PC-3 (cell line): ENCODE data around the gene COA6. TPM values are rescaled to one million over a fixed set of nuclear protein-coding genes. Genes with fewer than 3 reads are reported as not detected.

Source experiments
- ATAC-seq: fragments of 200-7000 bp; cut with Tn5 transposase; 2 replicates; pipeline ENCODE4 v1.9.1; 2020; ENCODE audit warnings: mild to moderate bottlenecking, moderate library complexity
- BruUV-seq: library from RNA; stranded (reverse); fragments of 400-500 nt; replicated peaks from 2 replicates; lab custom pipeline; 2021; lab: Mats Ljungman, UMichigan
- CTCF ChIA-PET: fragments of 300-600 bp; sonication (Branson Sonifier 250); formaldehyde crosslinking; loops from one replicate; lab custom pipeline; 2022; ENCODE audit warnings: antibody characterized with exemption; lab: Charles Lee
- POLR2A ChIA-PET: fragments of 300-600 bp; sonication (Branson Sonifier 250); formaldehyde crosslinking; loops from one replicate; lab custom pipeline; 2022; ENCODE audit warnings: antibody characterized with exemption; ENCODE audit not compliant: unreplicated experiment; lab: Charles Lee
- DNase-seq: peaks from one replicate; pipeline ENCODE4 v3.0.0-alpha.2; 2015
- H2AFZ ChIP-seq: fragments of 300-600 bp; sonication (generic); 2 replicates; pipeline ENCODE4 v1.6.0; 2016; ENCODE audit warnings: antibody characterized with exemption, low read length
- H3F3A ChIP-seq: fragments of 300-600 bp; sonication (generic); one replicate; pipeline ENCODE4 v1.6.0; 2017; ENCODE audit warnings: antibody characterized with exemption, low read length, control low read depth, mild to moderate bottlenecking; ENCODE audit not compliant: unreplicated experiment
- H3K27ac ChIP-seq: fragments of 300-600 bp; sonication (generic); 2 replicates; pipeline ENCODE4 v1.5.1; 2016; ENCODE audit warnings: mild to moderate bottlenecking, low read length
- H3K27me3 ChIP-seq: fragments of 300-600 bp; sonication (generic); 2 replicates; pipeline ENCODE4 v1.6.1; 2016; ENCODE audit warnings: low read length, mixed read lengths
- H3K36me3 ChIP-seq: fragments of 300-600 bp; sonication (generic); 2 replicates; pipeline ENCODE4 v1.6.1; 2016; ENCODE audit warnings: low read depth, mixed run types, low read length, mixed read lengths
- H3K4me1 ChIP-seq: fragments of 300-600 bp; sonication (generic); 2 replicates; pipeline ENCODE4 v1.5.1; 2016; ENCODE audit warnings: low read length; ENCODE audit not compliant: insufficient read depth
- H3K4me2 ChIP-seq: fragments of 300-600 bp; sonication (generic); 2 replicates; pipeline ENCODE4 v1.6.0; 2016; ENCODE audit warnings: low read length
- H3K4me3 ChIP-seq: fragments of 300-600 bp; sonication (generic); 2 replicates; pipeline ENCODE4 v1.5.1; 2016; ENCODE audit warnings: mild to moderate bottlenecking, low read length, mixed read lengths
- H3K79me2 ChIP-seq: fragments of 300-600 bp; sonication (generic); 2 replicates; pipeline ENCODE4 v1.6.1; 2017; ENCODE audit warnings: low read length, mixed read lengths
- H3K9ac ChIP-seq: fragments of 300-600 bp; sonication (generic); 2 replicates; pipeline ENCODE4 v1.6.0; 2016; ENCODE audit warnings: mild to moderate bottlenecking, low read length
- H3K9me2 ChIP-seq: fragments of 300-600 bp; sonication (generic); replicated peaks from 2 replicates; pipeline ENCODE4 v1.6.1; 2016; ENCODE audit warnings: mixed run types, low read length, mixed read lengths
- H3K9me3 ChIP-seq: fragments of 300-600 bp; sonication (generic); 2 replicates; pipeline ENCODE4 v1.6.1; 2016; ENCODE audit warnings: low read length, mixed read lengths
- H4K20me1 ChIP-seq: fragments of 300-600 bp; sonication (generic); 2 replicates; pipeline ENCODE4 v1.6.1; 2016; ENCODE audit warnings: low read length, mixed read lengths
- EZH2 ChIP-seq: fragments of 300-600 bp; sonication (generic); IDR thresholded peaks from one replicate; pipeline ENCODE4 v1.6.1; 2017; ENCODE audit warnings: antibody characterized with exemption, mild to moderate bottlenecking, low read length; ENCODE audit not compliant: unreplicated experiment
- EZH2phosphoT487 ChIP-seq: fragments of 300-600 bp; sonication (generic); IDR thresholded peaks from 2 replicates; pipeline ENCODE4 v1.6.1; 2018; ENCODE audit warnings: mild to moderate bottlenecking, antibody characterized with exemption, low read length, borderline replicate concordance
- intact Hi-C: fragments of 100-400 bp; cut with micrococcal nuclease; formaldehyde crosslinking; loops from 2 replicates; pipeline ENCODE4 v1.9.0; 2023
- total RNA-seq: library from RNA; depleted of rRNA; stranded (reverse); fragments of >200 nt; gene quantifications from 2 replicates; pipeline ENCODE4 v1.2.3, GENCODE V29; 2014
- TF ChIP-seq, protein P1 (sequence below): fragments of 300-600 bp; sonication (generic); conservative IDR thresholded peaks from 2 replicates; pipeline ENCODE4 v1.5.1; 2017; ENCODE audit warnings: antibody characterized with exemption, low read depth, mild to moderate bottlenecking, low read length

Gene COA6
- total RNA-seq, 1 experiment from 2014 or later: 43.1 TPM

DNA sequence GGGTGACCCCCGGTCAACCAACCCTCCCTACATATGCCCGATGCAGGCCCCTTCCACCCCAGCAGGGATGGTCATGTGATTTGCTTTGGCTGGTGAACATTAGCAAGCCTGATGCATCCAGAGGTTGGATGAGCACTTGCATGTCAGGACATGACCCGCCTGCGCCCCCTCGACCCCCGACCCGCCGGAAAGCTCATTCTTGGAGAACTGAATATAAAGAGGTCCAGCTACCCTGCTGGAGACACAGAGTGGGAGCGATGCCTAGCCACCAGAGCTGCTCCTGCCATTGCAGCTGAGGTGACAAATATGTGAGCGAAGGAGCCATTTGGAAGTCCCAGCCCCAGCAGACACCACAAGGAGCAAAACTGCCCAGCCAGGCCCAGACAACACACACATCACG lies 39.6 kb downstream of the COA6 start:
- Histone ChIP-seq H3K4me2 (no peak overlapping the region), H4K20me1 (no peaks in the 10 kb centered on the region), H3K4me1 (no peaks in the 10 kb centered on the region), H2AFZ (no peak overlapping the region), H3F3A (no peaks in the 10 kb centered on the region), H3K79me2 (no peaks in the 10 kb centered on the region), H3K9me3 (no peaks in the 10 kb centered on the region), H3K9ac (no peak overlapping the region), H3K27me3 (no peaks in the 10 kb centered on the region), H3K36me3 (no peaks in the 10 kb centered on the region), H3K9me2 (no peaks in the 10 kb centered on the region), H3K4me3 (no peak overlapping the region), H3K27ac (no peak overlapping the region)
- BruUV-seq: no TSS peak
- ChIA-PET POLR2A (no interaction called here), CTCF (no interaction called here)
- no peak for ATAC-seq
- no peak for TF ChIP-seq EZH2phosphoT487
- TF ChIP-seq EZH2: no peak
- TF ChIP-seq, protein P1, sequence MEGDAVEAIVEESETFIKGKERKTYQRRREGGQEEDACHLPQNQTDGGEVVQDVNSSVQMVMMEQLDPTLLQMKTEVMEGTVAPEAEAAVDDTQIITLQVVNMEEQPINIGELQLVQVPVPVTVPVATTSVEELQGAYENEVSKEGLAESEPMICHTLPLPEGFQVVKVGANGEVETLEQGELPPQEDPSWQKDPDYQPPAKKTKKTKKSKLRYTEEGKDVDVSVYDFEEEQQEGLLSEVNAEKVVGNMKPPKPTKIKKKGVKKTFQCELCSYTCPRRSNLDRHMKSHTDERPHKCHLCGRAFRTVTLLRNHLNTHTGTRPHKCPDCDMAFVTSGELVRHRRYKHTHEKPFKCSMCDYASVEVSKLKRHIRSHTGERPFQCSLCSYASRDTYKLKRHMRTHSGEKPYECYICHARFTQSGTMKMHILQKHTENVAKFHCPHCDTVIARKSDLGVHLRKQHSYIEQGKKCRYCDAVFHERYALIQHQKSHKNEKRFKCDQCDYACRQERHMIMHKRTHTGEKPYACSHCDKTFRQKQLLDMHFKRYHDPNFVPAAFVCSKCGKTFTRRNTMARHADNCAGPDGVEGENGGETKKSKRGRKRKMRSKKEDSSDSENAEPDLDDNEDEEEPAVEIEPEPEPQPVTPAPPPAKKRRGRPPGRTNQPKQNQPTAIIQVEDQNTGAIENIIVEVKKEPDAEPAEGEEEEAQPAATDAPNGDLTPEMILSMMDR: no peak
- intact Hi-C loops: no loop called here
- no peak for DNase-seq

DNA sequence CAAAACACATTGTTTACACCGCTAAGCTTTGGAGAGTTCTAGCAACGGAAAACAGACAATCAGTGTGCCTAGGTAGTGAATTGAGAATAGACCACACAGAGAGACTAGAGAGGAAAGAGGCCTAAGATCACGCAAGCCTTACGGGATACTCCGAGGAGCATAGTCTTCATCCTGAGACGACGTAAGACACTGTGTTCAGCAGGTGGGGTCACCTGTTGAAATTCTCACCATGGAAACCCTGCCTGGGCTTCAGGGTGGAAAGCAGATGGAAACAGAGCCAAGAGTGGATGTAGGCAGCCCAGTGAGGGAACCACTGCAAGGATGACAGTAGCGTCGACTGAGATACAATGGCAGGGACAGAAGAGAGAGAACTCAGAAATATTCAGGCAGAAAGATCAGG lies 40.2 kb downstream of the COA6 start:
- intact Hi-C loops: no loop called here
- no peaks in the 10 kb centered on the region for H3K27me3 ChIP-seq
- H3K36me3 ChIP-seq: no peaks in the 10 kb centered on the region
- H4K20me1 ChIP-seq: no peaks in the 10 kb centered on the region
- H3K4me2 ChIP-seq: no peak overlapping the region
- H3K9ac ChIP-seq: no peak overlapping the region
- no peaks in the 10 kb centered on the region for H3K79me2 ChIP-seq
- H2AFZ ChIP-seq: no peak overlapping the region
- no TSS peak for BruUV-seq
- no peak overlapping the region for H3K4me3 ChIP-seq
- ChIA-PET CTCF (no interaction called here), POLR2A (no interaction called here)
- no peak for DNase-seq
- TF ChIP-seq, protein P1: no peak
- TF ChIP-seq EZH2phosphoT487: no peak
- no peak for TF ChIP-seq EZH2
- H3K27ac ChIP-seq: no peak overlapping the region
- ATAC-seq: no peak
- no peaks in the 10 kb centered on the region for H3K4me1 ChIP-seq
- no peaks in the 10 kb centered on the region for H3K9me3 ChIP-seq
- no peaks in the 10 kb centered on the region for H3F3A ChIP-seq
- no peaks in the 10 kb centered on the region for H3K9me2 ChIP-seq

DNA sequence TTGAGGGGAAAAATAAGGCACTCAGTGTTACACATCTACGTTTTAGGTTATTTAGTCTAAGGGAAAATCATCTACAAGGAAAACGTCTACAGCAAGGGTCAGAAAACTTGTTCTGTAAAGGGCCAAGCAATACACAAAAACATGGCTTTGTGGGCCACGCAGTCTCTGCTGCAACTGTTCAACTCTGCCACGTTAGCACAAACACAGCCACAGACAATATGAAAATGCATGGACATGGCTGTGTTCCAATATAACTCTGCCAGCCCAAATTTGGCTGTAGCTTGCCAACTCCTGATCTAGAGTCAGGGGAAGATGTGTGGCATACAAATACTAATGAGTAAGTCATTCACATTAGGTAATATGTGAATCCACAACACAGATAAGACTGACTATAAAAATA lies 40.7 kb downstream of the COA6 start:
- Histone ChIP-seq H3K9me2 (no peaks in the 10 kb centered on the region), H2AFZ (no peak overlapping the region), H3K4me3 (no peak overlapping the region), H3K9ac (no peak overlapping the region), H3K27ac (no peak overlapping the region), H3K27me3 (no peaks in the 10 kb centered on the region), H4K20me1 (no peaks in the 10 kb centered on the region), H3K4me1 (no peaks in the 10 kb centered on the region), H3K9me3 (no peaks in the 10 kb centered on the region), H3K36me3 (no peaks in the 10 kb centered on the region), H3K79me2 (no peaks in the 10 kb centered on the region), H3F3A (no peaks in the 10 kb centered on the region), H3K4me2 (no peak overlapping the region)
- TF ChIP-seq EZH2 (no peak), EZH2phosphoT487 (no peak)
- TF ChIP-seq, protein P1: no peak
- DNase-seq (no peak), ATAC-seq (no peak)
- CTCF ChIA-PET: no interaction called here
- no TSS peak for BruUV-seq
- intact Hi-C loops: no loop called here
- POLR2A ChIA-PET: no interaction called here
